ENCODE measurements around the gene PRSS1. TPM values are rescaled to one million over a fixed set of nuclear protein-coding genes. Genes with fewer than 3 reads are reported as not detected.
"Not testable (repeated sequence)": the region's sequence is repeated elsewhere in the genome, so short reads cannot be mapped to it uniquely, and the experiment has no call there.

PRSS1 gene
- total and polyA plus RNA-seq, 2 of the 8 experiments (the other 6 are each of a cell fraction or from before 2014, with no cell fraction given) = 0.09 TPM; not detected in 1

DNA sequence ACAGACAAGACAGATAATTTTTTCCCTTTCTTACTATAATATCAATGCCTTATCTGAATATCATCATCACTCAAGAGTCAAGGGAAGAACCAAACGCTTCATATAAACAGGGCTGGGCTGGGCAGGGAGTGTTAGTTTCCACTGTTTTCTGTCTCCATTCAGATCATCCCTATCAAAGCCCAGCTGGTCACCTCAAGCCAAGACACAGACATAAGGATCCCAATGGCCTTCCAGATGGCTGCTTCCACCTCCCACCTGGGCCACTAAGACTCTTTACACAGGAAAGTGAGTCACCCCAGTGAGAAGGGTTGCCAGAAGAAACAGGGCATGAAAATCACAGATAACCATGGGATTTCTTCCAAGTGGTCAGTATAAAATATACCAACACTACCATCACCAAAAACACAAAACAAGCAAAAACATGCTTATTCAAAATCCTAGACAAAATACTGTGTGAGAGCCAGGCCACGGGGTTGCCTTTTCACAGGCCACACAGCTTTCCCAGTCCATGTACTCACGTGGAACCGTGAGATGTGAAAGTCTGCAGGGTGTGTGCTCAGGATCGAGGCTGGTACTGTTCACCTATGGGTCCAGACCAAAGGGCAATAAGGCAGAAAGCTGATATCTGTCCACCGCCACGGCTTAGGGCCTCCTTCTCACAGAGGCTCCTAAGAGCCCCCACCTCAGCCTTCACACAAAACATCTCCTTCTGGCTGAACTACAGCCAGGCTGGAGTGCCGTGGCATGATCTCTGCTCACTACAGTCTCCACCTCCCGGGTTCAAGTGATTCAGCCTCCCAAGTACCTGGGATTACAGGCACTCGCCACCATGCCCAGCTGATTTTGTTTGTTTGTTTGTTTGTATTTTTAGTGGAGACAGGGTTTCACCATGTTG is 5.7 kb downstream of the PRSS1 start (continued):
- TF ChIP-seq, protein P1, sequence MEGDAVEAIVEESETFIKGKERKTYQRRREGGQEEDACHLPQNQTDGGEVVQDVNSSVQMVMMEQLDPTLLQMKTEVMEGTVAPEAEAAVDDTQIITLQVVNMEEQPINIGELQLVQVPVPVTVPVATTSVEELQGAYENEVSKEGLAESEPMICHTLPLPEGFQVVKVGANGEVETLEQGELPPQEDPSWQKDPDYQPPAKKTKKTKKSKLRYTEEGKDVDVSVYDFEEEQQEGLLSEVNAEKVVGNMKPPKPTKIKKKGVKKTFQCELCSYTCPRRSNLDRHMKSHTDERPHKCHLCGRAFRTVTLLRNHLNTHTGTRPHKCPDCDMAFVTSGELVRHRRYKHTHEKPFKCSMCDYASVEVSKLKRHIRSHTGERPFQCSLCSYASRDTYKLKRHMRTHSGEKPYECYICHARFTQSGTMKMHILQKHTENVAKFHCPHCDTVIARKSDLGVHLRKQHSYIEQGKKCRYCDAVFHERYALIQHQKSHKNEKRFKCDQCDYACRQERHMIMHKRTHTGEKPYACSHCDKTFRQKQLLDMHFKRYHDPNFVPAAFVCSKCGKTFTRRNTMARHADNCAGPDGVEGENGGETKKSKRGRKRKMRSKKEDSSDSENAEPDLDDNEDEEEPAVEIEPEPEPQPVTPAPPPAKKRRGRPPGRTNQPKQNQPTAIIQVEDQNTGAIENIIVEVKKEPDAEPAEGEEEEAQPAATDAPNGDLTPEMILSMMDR (IDR thresholded peaks at IDR 0.05; ENCODE audit: control extremely low read depth in 1 of 3, insufficient read depth in 1 of 3, low read depth in 1 of 3, low read length in 3 of 3) = no peak
- TF ChIP-seq RAD21 (IDR thresholded peaks at IDR 0.05 in 1 of 2, conservative IDR thresholded peaks at IDR 0.05 in 1 of 2; ENCODE audit: low read depth in 2 of 2, low read length in 2 of 2) = no peak

DNA sequence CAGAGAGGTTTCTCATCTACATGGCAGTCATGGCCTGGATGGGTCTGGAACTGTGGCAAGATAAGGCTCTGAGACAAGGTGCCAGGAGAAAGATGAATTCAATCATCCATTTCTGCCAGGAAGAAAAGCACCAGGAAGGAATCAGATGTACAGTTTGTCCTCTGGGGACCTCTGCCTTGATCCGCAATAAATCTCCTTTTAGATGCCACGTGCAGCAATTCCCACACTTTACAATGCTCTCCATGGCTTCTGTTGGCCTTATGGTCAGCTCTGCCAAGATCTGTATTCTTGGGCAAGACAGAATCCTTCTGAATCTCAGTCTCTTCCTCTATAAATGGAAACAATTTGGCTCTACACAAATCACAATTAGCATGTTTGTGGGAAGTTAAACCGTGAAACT is 9.0 kb downstream of the PRSS1 start:
- H3K56ac ChIP-seq (replicated peaks; ENCODE audit: insufficient read length, low read depth, low read length); H3K4me3 ChIP-seq (ENCODE audit: extremely low read depth in 1 of 4, insufficient read depth in 2 of 4, low read depth in 3 of 4, low read length in 4 of 4); H3K36me3 ChIP-seq (ENCODE audit: control insufficient read depth in 2 of 4, insufficient read depth in 4 of 4, low read length in 3 of 4); H3K27me3 ChIP-seq (replicated peaks in 1 of 4; ENCODE audit: control insufficient read depth in 3 of 4, extremely low read depth in 1 of 4, insufficient read depth in 3 of 4, low read length in 3 of 4); H2BK20ac ChIP-seq (ENCODE audit: low read length); FAIRE-seq; H4K20me1 ChIP-seq (replicated peaks in 1 of 2; ENCODE audit: control insufficient read depth in 1 of 2, insufficient read depth in 2 of 2, low read length in 2 of 2); H3K18ac ChIP-seq (ENCODE audit: extremely low read depth, low read length); H3K4me1 ChIP-seq (replicated peaks in 1 of 4; ENCODE audit: control insufficient read depth in 3 of 4, insufficient read depth in 4 of 4, low read length in 3 of 4); H4K8ac ChIP-seq (ENCODE audit: extremely low read depth, insufficient read depth, low read length); H3K79me2 ChIP-seq (ENCODE audit: control insufficient read depth in 1 of 2, insufficient read depth in 2 of 2, low read length in 2 of 2); H2BK120ac ChIP-seq (replicated peaks; ENCODE audit: low read depth, low read length); H2BK15ac ChIP-seq (ENCODE audit: low read length); DNase-seq (ENCODE audit: low read depth in 1 of 2, low spot score in 2 of 2); H2AFZ ChIP-seq (ENCODE audit: low read length); H3K4ac ChIP-seq (replicated peaks; ENCODE audit: insufficient read length, low read depth, low read length); H3K79me1 ChIP-seq (ENCODE audit: low read depth, low read length); H3K14ac ChIP-seq (ENCODE audit: insufficient read length); H3K4me2 ChIP-seq (ENCODE audit: insufficient read depth in 1 of 2, low read depth in 2 of 2, low read length in 2 of 2); H3K27ac ChIP-seq (ENCODE audit: low read depth, low read length); H4K91ac ChIP-seq (replicated peaks; ENCODE audit: insufficient read length, low read length); H4K5ac ChIP-seq (ENCODE audit: insufficient read length, low read depth, low read length); H3K9me3 ChIP-seq (ENCODE audit: insufficient read depth in 2 of 2, low read depth in 1 of 2, low read length in 1 of 2); H2BK12ac ChIP-seq (ENCODE audit: low read depth, low read length); POLR2A ChIA-PET (ENCODE audit: partially characterized antibody); H2BK5ac ChIP-seq (ENCODE audit: low read depth, low read length); H3K23ac ChIP-seq (ENCODE audit: insufficient read length); H3K23me2 ChIP-seq (ENCODE audit: low read depth, low read length); H2AK5ac ChIP-seq (ENCODE audit: low read depth, low read length); H3K9ac ChIP-seq (replicated peaks in 1 of 4; ENCODE audit: extremely low read depth in 1 of 4, low read depth in 3 of 4, low read length in 3 of 4): not testable (repeated sequence)
- WGBS, 2 experiments (ENCODE audit: extremely low coverage in 1 of 2, insufficient coverage in 1 of 2, insufficient read length in 1 of 2, insufficient replicate concordance in 2 of 2, low coverage in 1 of 2, low lambda C conversion rate in 2 of 2, missing lambda C conversion rate in 1 of 2) = 88% methylated on average over 1 of the region's 3 CpGs; no CpG with 5 or more reads in 1 of the 2 experiments
- CTCF ChIA-PET (ENCODE audit: partially characterized antibody) = interaction anchor here (1.1 to 5.1 kb wide), 3 partner anchors 12 to 46 kb away, joined by 4 to 23 read pairs (median 6); no protein-coding TSS in a partner anchor

Measured in H1 (cell line).